SK-N-MC (cell line): ENCODE measurements around the gene GGT6.

ENCODE experiments used
- EZH2 ChIP-seq: fragments of 200-600 bp; sonication (generic); IDR thresholded peaks from one replicate; pipeline ENCODE4 v1.6.1; 2017; ENCODE audit warnings: antibody characterized with exemption
- FOXP2 ChIP-seq: optimal IDR thresholded peaks from 2 replicates; pipeline ENCODE3; 2011; ENCODE audit warnings: mild to moderate bottlenecking, moderate library complexity; ENCODE audit not compliant: insufficient read depth; ENCODE audit errors: extremely low read length, control extremely low read depth
- POLR2AphosphoS5 ChIP-seq: IDR thresholded peaks from 2 replicates; pipeline ENCODE4 v1.6.1; 2012; ENCODE audit warnings: mild to moderate bottlenecking, low read depth, low read length, borderline replicate concordance

DNA sequence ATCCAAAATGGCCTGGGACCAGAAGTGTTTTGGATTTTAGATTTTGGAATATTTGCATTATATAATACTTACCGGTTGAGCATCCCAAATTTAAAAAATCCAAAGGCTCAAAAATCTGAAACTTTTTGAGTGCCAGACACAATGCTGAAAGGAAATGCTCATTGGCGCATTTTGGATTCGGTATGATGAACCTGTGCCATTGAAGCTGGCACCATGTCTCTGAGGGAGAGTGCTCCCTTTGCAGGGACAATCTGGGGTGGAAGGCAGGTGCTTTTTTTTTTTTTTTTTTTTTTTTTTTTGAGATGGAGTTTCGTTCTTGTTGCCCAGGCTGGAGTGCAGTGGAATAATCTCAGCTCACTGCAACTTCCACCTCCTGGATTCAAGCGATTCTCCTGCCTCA, 41.7 kb upstream of the GGT6 start:
- no peak for TF ChIP-seq EZH2
- no peak for TF ChIP-seq POLR2AphosphoS5
- TF ChIP-seq FOXP2: no peak
